Loucy (cell line): ENCODE data around the gene MAP4K3.

Source experiments
- EZH2phosphoT487 ChIP-seq: fragments of 200-600 bp; IDR thresholded peaks from 2 replicates; pipeline ENCODE4 v1.6.1; 2018; ENCODE audit warnings: antibody characterized with exemption, mild to moderate bottlenecking, moderate library complexity, borderline replicate concordance
- TF ChIP-seq, protein P1 (sequence below): fragments of 200-600 bp; sonication (generic); conservative IDR thresholded peaks from 2 replicates; pipeline ENCODE4 v1.5.1; 2014; ENCODE audit warnings: mild to moderate bottlenecking, antibody characterized with exemption, low read length

- TF ChIP-seq, protein P1, sequence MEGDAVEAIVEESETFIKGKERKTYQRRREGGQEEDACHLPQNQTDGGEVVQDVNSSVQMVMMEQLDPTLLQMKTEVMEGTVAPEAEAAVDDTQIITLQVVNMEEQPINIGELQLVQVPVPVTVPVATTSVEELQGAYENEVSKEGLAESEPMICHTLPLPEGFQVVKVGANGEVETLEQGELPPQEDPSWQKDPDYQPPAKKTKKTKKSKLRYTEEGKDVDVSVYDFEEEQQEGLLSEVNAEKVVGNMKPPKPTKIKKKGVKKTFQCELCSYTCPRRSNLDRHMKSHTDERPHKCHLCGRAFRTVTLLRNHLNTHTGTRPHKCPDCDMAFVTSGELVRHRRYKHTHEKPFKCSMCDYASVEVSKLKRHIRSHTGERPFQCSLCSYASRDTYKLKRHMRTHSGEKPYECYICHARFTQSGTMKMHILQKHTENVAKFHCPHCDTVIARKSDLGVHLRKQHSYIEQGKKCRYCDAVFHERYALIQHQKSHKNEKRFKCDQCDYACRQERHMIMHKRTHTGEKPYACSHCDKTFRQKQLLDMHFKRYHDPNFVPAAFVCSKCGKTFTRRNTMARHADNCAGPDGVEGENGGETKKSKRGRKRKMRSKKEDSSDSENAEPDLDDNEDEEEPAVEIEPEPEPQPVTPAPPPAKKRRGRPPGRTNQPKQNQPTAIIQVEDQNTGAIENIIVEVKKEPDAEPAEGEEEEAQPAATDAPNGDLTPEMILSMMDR, result no peak
- TF ChIP-seq EZH2phosphoT487, result no peak
Measured at GRCh38 chr2:39380525-39381150, 56.4 kb downstream of the MAP4K3 start.
